Activated CD8-positive, alpha-beta T cell treated with anti-CD3 and anti-CD28 coated beads for 36 hours (primary cell): ENCODE data around the gene ASIC4. TPM values are rescaled to one million over a fixed set of nuclear protein-coding genes. Genes with fewer than 3 reads are reported as not detected.

ENCODE experiments used
- ATAC-seq: fragments of 200-7000 bp; cut with Tn5 transposase; one replicate; pipeline ENCODE4 v1.10.0; 2021; ENCODE audit warnings: mild to moderate bottlenecking, moderate library complexity
- CTCF ChIA-PET: fragments of 350-600 bp; sonication (Branson Sonifier 250); formaldehyde crosslinking; loops from one replicate; lab custom pipeline; 2021; ENCODE audit warnings: antibody characterized with exemption; lab: Charles Lee
- POLR2A ChIA-PET: fragments of 350-600 bp; sonication (Branson Sonifier 250); formaldehyde crosslinking; loops from one replicate; lab custom pipeline; 2021; ENCODE audit warnings: antibody characterized with exemption; lab: Charles Lee
- DNase-seq: peaks from one replicate; pipeline ENCODE4 v3.0.0-alpha.2; 2020
- H3K27ac Mint-ChIP-seq: one replicate; pipeline ENCODE4 v1.8.0; 2021; ENCODE audit warnings: mild to moderate bottlenecking, mixed read lengths
- H3K27me3 Mint-ChIP-seq: one replicate; pipeline ENCODE4 v1.8.0; 2021; ENCODE audit warnings: mixed read lengths
- H3K36me3 Mint-ChIP-seq: one replicate; pipeline ENCODE4 v1.8.0; 2021; ENCODE audit warnings: low read depth, mixed read lengths
- H3K4me1 Mint-ChIP-seq: one replicate; pipeline ENCODE4 v1.8.0; 2021; ENCODE audit warnings: low read depth, mixed read lengths
- H3K4me3 Mint-ChIP-seq: one replicate; pipeline ENCODE4 v1.8.0; 2021; ENCODE audit warnings: mild to moderate bottlenecking, moderate library complexity, mixed read lengths
- H3K9me3 Mint-ChIP-seq: one replicate; pipeline ENCODE4 v1.8.0; 2021; ENCODE audit warnings: mixed read lengths
- intact Hi-C: fragments of 100-400 bp; cut with micrococcal nuclease; formaldehyde crosslinking; loops from one replicate; pipeline ENCODE4 v1.10.0; 2022
- total RNA-seq, 2 experiments: library from RNA; stranded (reverse); gene quantifications; one replicate each; pipeline ENCODE4 v1.2.3, GENCODE V29; 2021
- TF ChIP-seq, protein P1 (sequence below): fragments of 200-600 bp; IDR thresholded peaks from one replicate; pipeline ENCODE4 v1.8.0; 2022; ENCODE audit warnings: antibody characterized with exemption, mild to moderate bottlenecking

ASIC4 gene
- total RNA-seq, 2 experiments from 2014 or later: not detected

- Mint-ChIP-seq H3K27me3 (peaks cover 65% of the 10 kb centered on the region), H3K36me3 (no peaks in the 10 kb centered on the region), H3K27ac (no peak overlapping the region), H3K4me1 (peaks cover 7% of the 10 kb centered on the region), H3K4me3 (no peak overlapping the region), H3K9me3 (no peaks in the 10 kb centered on the region)
- ChIA-PET CTCF (interaction anchor here (1.2 to 10.0 kb wide), 8 partner anchors 14 to 137 kb away, joined by 3 to 283 read pairs (median 6); partner anchors contain the start of genes DNPEP and GMPPA), POLR2A (interaction anchor here (0.6 kb wide), 1 partner anchor 8 kb away, joined by 3 read pairs; no protein-coding TSS in a partner anchor)
- ATAC-seq: no peak
- intact Hi-C loops: no loop called here
- TF ChIP-seq, protein P1, sequence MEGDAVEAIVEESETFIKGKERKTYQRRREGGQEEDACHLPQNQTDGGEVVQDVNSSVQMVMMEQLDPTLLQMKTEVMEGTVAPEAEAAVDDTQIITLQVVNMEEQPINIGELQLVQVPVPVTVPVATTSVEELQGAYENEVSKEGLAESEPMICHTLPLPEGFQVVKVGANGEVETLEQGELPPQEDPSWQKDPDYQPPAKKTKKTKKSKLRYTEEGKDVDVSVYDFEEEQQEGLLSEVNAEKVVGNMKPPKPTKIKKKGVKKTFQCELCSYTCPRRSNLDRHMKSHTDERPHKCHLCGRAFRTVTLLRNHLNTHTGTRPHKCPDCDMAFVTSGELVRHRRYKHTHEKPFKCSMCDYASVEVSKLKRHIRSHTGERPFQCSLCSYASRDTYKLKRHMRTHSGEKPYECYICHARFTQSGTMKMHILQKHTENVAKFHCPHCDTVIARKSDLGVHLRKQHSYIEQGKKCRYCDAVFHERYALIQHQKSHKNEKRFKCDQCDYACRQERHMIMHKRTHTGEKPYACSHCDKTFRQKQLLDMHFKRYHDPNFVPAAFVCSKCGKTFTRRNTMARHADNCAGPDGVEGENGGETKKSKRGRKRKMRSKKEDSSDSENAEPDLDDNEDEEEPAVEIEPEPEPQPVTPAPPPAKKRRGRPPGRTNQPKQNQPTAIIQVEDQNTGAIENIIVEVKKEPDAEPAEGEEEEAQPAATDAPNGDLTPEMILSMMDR: no peak
- no peak for DNase-seq
Observed at GRCh38 chr2:219524817-219525216, 10.5 kb downstream of the ASIC4 start.

DNA sequence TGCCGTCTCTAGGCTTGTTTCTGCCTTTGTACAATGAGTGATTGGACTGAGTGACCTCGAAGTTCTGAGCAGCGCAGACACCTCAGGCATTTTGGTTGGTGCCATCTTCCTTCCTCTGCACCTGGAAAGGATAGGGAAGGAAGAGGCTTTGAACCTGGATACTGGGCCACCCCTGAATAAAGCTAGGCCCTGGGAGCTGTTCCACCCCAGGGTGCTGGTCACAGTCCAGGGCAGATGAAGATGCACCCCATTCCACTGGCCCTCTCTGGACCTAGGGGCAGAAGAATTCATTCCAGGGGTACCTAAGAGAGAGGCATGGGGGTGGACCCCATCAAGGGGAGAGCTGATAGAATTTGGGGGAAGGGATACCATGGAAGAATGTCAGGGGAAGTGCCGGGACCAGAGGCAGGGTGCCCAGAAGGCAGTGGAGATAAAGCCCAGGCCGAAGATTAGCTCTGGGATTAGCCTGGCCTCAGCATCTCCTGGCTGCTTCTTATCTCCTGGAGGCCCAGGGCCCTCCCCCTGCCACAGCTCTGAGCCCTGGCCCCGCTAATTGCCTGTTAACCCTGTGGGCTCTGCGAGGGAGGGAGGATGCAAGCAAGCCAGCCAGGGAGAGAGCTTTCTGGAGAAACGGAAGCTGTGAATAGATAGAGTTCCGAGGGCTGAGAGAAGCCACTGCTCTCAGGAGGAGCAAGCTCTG is 11.4 kb downstream of the ASIC4 start:
- POLR2A ChIA-PET: interaction anchor here (0.8 to 1.3 kb wide), 2 partner anchors 12 to 29 kb away, joined by 3 read pairs; partner anchors contain the start of gene ASIC4
- intact Hi-C loops: no loop called here
- DNase-seq: no peak
- H3K9me3 Mint-ChIP-seq: no peaks in the 10 kb centered on the region
- no peak for ATAC-seq
- no peak overlapping the region for H3K4me3 Mint-ChIP-seq
- H3K36me3 Mint-ChIP-seq: no peaks in the 10 kb centered on the region
- peaks cover 7% of the 10 kb centered on the region for H3K4me1 Mint-ChIP-seq
- TF ChIP-seq, protein P1: no peak
- H3K27ac Mint-ChIP-seq: no peak overlapping the region
- CTCF ChIA-PET: interaction anchor here (1.1 to 10.0 kb wide), 10 partner anchors 15 to 137 kb away, joined by 3 to 283 read pairs (median 5); partner anchors contain the start of genes DNPEP and GMPPA
- H3K27me3 Mint-ChIP-seq: peaks cover 65% of the 10 kb centered on the region

GRCh38 chr2:219526320-219527075 is 12.2 kb downstream of the ASIC4 start:
- POLR2A ChIA-PET: interaction anchor here (1.3 kb wide), 1 partner anchor 30 kb away, joined by 3 read pairs; no protein-coding TSS in a partner anchor
- TF ChIP-seq, protein P1: no peak
- H3K4me1 Mint-ChIP-seq: peaks cover 7% of the 10 kb centered on the region
- DNase-seq (no peak), ATAC-seq (no peak)
- H3K36me3 Mint-ChIP-seq: no peaks in the 10 kb centered on the region
- CTCF ChIA-PET: interaction anchor here (1.1 to 10.0 kb wide), 10 partner anchors 8 to 125 kb away, joined by 3 to 283 read pairs (median 13); partner anchors contain the start of gene GMPPA
- H3K4me3 Mint-ChIP-seq: no peak overlapping the region
- H3K27ac Mint-ChIP-seq: no peak overlapping the region
- intact Hi-C loops: no loop called here
- peaks cover 64% of the 10 kb centered on the region for H3K27me3 Mint-ChIP-seq
- no peaks in the 10 kb centered on the region for H3K9me3 Mint-ChIP-seq

DNA sequence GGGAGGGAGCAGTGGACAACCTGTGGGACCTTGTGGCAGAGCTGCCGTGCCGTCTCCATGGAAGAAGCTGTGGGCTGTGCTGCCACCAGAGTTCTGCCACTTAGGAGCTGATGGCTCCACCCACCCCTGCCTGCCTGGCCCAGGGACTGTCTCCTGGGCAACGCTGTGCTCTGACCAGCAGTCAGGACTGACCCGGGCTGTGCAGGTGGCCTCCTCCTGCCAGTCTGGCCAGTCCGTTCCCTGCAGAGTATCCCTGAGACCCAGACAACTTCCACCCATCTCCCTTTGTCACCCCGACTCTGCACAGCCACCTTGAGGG is 12.8 kb downstream of the ASIC4 start:
- Mint-ChIP-seq H3K27me3 (peaks cover 58% of the 10 kb centered on the region), H3K4me3 (no peak overlapping the region), H3K36me3 (no peaks in the 10 kb centered on the region), H3K9me3 (no peaks in the 10 kb centered on the region), H3K4me1 (peaks cover 6% of the 10 kb centered on the region), H3K27ac (no peak overlapping the region)
- ATAC-seq: no peak
- CTCF ChIA-PET: interaction anchor here (1.1 to 10.0 kb wide), 8 partner anchors 9 to 125 kb away, joined by 4 to 283 read pairs (median 41); partner anchors contain the start of gene GMPPA
- DNase-seq: no peak
- TF ChIP-seq, protein P1: no peak
- POLR2A ChIA-PET: no interaction called here
- intact Hi-C loops: no loop called here
